Measurements from ENCODE around the gene NYAP2.

The NYAP2 gene

DNA sequence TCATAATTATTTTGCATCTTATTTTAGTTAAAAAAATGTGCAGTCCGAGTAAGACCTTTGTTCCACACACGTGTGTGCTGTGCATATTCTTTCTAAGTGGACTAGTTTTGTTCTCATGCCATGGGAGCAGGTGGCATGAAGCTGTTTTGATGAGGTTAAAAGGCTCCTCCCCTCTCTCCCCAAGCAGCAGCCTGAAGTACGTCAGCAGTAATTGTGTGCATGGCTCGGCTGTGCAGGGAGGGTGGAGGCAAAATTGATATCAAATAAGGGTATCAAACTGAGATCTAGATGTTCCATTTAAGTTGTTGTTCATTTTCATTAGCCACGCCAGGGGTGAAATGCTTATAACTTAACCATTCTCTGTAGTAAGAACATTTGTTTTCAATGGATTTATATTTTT, at the start of gene NYAP2:
Gene NYAP2 (plus strand): TSS at position 207 of the 400 bp plus-strand sequence. CDS start 9,171 bp downstream, outside the sequence.
- no peak for DNase-seq (ENCODE audit: low read depth)

DNA sequence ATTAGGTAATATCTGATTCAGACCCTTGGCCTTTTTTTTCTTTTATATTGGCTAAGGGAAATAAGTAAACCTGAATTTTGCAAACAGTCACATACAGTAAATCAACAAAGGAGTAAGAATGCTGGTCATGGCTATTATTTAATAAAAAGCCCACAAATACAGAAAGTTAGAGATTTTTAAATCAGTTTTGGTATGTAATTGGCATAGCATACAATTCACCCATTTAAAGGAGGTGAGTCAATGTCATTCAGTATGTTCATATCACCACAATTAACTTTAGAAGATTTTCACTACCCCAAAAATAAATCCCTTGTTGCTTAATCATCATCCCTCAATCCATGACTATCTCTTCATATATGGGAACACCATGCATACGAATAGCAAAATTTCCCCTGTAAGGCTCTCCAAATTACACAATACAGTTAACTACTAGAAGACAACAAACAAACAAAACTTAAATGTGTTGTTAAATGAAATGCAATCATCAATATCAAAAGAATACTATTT, 45.9 kb upstream of the NYAP2 start:
- DNase-seq (ENCODE audit: low read depth) = no peak

DNA sequence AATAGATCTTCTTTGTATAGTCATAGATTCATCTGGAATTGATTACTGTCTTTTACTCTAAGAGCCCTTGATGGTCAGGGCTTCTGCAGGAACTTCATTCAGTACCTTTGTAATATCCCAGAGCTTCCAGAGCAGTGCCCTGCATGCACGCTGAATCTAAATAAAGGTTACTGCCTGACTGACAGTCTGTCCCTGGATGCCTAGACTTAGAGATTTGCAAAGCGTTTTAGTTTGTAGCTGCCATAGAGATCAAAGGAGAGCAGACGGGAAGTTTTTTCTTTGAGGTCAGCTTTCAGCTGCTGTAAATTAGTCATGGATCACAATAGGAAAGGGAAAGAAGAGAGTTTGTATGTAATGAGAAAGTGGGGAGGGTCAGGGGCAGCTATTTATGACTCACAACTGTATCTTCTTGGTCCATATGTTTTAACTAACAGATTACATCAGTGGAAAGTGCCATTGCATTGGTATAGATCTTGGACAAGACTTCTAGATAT, 45.2 kb upstream of the NYAP2 start:
- DNase-seq (ENCODE audit: low read depth) = peak; percentile 82

DNA sequence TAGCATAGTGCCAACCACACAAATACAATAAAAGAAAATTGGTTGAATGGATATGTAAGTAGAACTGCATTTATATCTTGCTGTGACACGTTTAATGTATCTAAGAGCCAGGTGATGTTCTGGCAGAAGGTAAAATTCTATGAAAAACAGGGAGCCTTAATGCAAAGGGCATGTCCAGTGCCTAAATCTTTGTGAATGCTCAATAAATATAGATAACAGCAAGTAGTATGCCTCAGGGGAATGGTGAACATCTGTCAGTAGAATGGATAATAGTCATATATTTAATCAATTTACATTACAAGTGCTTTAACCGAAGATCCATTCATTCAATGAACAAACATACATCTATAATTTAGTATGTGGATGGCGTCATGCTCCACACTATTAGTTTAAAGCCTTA, 43.7 kb upstream of the NYAP2 start:
- no peak for DNase-seq (ENCODE audit: low read depth)

DNA sequence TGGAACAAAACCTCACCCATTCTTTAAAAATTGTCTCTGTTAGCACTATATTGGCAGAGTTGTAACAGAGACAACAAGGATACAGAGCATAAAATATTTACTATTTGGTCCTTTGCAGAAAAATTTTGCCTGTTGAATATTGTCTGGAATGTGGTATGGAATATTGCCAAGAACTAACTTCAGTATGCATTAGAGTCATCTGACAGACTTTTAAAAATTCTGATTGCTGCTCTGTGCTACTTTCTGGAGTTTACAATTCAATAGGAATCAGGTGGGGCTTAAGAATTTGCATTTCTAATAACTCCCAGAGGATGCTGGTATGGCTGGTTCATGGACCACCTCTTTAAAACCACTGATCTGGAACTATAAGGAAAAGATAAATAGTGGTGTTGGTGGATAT, 32.8 kb upstream of the NYAP2 start:
- DNase-seq (ENCODE audit: low read depth) = no peak

DNA sequence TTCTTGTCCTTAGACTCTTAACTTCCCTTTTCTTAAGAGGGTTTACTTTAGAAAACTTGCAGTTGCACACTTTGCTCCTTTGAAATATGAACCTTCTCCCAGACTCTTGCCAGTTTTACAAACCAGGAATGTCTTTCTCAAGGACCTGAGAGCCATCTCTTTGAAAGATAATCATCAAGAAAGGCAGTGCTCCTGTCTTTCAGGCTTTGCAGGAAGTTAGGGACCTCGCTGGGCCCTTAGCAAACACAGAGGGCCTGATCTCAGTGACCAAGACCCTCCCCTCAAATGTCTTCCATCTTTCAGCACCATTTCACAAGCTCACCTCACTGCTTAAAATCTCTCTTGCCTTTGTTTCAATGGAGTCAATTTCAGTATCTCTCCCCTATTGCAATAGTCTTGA, 32.0 kb upstream of the NYAP2 start:
- DNase-seq (ENCODE audit: low read depth) = no peak

DNA sequence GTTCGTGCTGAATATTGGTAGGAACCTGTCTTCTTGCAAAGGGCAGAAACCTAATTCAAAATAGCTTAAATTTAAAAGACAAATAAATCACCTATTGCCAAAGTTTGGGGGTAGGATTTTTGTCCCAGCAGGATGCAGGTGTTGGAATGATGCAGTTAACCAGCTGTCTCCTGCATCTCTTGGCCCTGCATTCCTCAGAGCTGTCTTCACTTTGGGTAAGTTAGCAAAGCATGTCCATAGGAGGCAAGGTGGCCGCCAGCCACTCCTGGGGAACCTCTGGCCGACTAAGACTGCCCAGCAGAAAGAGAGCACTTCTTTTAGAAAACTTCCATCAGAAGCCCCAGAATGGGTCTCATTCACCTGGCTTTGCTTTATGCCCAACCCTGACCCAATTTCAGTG, 20.5 kb upstream of the NYAP2 start:
- no peak for DNase-seq (ENCODE audit: low read depth)

DNA sequence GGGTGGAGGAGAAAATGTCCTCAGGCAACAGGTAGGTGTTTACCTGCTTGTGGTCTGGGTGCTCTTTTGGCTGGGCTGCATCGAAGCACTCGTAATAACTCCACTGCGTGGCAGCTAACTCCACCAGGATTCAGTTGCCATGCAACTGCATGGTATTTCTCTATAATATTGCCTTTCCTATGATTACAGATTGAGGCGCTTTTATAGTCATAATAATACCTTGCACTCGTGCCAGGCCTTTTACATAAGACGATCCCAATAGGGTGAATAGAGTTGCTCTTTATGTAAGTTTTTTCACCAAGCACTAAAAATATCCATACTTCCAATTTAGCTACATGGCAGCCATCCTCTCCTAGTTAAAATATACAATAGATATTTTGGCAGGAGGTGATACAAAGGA, 19.7 kb upstream of the NYAP2 start:
- DNase-seq (ENCODE audit: low read depth) = no peak

DNA sequence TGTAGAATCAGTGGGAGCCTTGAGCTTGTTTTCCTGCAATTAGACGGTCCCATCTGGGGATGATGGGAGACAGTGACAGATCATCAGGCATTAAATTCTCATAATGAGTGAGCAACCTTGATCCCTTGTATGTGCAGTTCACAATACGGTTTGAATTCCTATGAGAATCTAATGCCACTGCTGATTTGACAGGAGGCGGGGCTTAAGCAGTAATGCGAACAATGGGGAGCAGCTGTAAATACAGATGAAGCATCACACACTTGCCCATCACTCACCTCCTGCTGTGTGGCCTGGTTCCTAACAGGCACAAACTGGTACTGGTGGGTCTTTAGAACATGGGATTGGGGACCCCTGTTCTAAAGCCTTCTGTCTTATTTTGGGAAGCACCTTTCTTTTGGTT, 17.9 kb upstream of the NYAP2 start:
- DNase-seq (ENCODE audit: low read depth) = no peak

DNA sequence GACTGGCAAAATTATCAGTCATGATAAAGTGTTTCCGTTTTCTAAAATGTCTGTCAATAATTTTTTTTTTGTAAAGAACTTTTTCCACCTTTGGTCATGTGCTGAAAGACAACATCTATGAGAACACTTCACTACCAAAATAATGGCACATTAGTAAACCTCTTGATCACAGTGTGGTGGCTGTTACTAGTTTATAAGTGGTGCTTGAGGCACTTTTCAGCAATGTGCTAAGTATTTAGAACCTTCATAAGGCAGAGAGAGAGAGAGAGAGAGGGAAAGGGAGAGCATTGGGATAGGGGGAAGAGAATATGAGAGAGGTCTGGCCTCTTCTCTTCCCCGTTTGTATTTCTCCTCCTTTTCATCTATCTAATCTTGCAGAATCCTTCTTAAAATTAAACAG, 1.1 kb upstream of the NYAP2 start:
- no peak for DNase-seq (ENCODE audit: low read depth)

DNA sequence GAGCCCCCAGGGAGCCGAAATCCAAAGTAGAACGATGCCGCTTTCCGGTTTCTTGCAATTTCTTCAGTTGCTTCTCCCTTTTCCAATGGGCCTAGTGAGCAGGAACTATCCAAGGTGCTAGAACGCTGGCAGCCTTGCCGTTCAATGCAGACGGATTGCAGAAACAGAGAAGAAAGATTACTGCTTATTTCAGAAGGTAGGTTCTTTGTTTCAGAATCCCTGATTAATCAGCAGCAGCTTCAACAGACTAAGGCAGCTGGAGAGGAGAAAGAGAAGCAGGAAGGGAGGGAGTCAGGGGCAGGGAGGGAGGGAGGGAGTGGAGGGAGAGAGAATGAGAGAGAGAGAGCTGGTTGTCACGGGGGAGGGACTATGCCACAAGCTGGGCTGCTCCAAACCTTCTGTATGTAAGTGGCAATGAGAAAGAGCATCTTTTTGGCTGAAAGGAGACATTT, 576 bp downstream of the NYAP2 start:
- DNase-seq (ENCODE audit: low read depth) = peak; percentile 18

DNA sequence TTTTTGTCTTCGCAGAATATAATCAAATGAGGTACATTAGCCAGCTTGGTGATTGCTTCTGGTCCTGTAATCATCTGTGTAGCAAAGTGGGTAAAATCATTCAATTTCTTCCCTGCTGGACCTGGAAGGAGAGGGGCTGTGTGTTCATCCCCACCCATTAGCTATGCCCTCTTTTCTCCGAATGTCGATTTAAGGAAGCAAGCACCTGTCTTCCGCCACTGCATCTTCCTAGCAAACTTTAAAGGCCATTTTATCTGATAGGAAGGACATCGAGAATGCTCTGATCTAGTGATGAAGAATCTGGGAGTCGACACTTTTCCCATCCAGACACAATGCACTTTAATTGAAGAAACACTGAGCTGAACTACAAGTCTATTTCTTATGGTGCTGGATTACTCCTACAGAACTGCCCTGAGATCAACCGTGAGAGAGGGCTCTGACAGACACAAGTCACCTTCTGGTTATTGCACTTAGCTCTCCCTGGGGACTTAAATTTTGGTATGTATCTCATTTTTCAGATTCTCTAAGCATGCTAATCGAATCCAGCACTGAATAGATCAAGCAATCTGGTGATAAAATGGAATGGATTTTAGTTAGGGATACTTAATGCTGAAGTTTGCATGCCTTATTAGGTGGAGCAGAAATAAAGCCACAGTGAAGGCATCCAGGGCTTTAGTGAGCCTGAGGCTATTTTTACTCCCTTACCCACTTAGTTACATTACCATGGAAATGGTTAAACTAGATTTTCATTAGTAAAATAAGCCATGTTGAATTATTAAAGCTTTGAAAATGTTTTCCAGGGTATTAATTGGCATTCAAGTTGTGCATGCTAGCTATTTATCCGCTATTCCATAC, 1.3 kb downstream of the NYAP2 start:
- no peak for DNase-seq (ENCODE audit: low read depth)

DNA sequence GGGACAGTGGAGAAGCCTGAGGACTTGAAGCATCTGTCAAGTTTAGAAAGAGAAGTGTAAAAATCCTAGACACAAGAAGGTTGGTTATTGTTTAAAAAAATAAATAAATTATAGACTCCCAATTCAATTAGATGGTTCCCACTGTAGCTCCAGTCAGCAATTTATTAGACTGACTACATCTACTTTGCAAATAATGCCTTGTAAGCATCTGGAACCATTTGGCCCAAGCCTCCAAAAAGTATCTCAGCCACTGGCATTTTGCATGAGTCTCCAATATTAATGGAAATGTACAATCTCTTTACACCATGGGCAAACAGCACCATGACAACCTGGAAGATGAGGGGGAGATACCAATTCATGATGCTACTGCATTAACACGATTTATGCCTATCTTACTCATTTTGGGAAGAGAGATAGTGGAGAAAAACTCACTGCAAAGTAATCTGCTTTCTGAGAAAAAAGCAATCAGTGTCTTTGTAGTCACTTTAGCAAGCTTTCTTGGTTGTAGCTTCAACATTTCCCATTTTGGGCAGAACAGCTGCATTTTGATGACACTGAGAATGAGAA, 2.8 kb downstream of the NYAP2 start:
- DNase-seq (ENCODE audit: low read depth) = no peak

DNA sequence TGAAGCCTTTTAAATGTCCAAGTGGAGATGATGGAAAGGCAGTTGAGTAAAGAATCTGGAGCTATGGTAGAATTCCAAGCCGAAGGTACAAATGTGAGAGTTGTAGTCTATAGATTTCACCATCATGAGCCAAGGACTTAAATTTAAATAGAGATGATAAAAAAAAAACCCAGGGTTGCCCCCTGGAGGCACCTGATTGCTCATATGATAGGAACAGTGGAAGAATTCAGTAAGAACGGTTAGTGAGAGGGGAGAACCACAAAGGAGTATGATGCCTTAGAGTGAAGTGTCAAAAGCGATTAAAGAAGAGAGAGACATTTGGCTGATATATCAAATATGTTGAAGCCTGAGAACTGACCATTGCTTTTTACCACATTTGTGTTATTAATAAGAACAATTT, 11.9 kb downstream of the NYAP2 start:
- DNase-seq (ENCODE audit: low read depth) = no peak

DNA sequence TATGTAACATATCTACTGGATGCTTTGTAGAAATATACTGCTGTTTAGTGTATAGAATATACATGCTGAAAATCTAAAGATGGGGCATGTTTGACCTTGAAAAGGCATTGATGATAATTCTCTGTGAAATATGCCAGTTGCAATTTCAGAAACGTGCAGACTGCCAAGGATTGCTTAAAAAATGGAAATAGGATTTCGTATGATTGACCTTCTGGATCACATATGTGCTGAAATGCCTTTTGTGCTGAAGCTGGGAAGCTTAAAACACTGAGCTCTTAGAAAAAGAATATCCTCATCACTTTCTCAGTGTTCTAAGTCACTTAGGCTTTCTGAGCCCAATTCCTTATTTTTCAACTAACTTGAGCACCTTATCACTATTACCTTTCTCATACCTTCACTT, 14.3 kb downstream of the NYAP2 start:
- no peak for DNase-seq (ENCODE audit: low read depth)

DNA sequence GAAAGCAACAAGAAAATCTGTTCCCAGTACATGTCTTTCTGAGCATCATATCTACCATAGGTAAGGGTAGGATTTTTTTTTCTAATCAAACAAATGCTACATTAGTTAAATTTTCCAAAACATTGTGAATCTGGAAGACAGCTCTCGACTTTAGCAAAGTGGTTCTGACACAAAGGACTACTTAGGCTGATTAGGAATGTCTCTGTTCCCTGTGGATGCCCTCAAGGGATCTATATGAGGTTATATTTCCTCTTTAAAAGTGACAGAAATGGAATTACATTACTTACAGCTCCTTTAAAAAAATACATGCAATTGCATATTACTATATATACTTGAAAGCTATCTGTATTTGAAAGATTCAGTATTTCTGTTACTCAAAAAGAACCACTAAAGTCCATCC, 15.4 kb downstream of the NYAP2 start:
- DNase-seq (ENCODE audit: low read depth) = no peak

DNA sequence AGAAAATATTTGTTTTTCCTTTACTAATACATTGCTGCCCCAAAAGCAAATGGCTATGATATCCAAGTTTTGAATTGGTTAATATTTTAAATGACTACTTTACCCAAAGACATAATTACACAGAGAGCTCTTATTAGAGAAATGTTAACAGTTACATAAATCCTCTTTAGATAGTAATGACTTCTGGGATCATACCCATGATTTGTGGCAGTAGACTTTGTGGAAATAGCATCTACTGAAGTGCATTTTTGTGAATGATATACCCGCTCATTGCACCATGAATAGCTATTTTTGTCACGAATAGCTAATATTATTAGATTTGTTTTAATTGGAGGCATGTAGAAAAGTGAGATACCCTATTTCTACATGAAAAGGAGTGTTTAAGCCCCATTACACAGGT, 15.8 kb downstream of the NYAP2 start:
- no peak for DNase-seq (ENCODE audit: low read depth)

DNA sequence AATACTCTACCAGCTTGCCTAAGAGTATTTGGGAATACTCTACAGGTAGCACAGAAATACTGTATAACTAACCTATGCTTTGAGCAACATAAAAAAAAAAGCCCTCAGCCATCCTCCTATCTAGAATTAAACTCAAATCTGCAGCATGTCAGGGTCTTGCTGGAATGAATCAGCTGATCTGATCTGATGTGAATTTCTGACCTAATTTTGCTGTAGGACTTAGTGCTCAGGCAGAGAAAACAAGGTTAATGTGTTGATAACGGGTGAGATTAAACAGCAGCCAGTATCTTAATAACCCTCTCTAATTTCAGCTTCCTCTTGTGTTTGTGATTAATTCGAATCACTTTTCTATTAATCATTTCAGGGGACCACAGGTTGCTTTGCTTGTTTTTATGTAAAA, 16.3 kb downstream of the NYAP2 start:
- no peak for DNase-seq (ENCODE audit: low read depth)

DNA sequence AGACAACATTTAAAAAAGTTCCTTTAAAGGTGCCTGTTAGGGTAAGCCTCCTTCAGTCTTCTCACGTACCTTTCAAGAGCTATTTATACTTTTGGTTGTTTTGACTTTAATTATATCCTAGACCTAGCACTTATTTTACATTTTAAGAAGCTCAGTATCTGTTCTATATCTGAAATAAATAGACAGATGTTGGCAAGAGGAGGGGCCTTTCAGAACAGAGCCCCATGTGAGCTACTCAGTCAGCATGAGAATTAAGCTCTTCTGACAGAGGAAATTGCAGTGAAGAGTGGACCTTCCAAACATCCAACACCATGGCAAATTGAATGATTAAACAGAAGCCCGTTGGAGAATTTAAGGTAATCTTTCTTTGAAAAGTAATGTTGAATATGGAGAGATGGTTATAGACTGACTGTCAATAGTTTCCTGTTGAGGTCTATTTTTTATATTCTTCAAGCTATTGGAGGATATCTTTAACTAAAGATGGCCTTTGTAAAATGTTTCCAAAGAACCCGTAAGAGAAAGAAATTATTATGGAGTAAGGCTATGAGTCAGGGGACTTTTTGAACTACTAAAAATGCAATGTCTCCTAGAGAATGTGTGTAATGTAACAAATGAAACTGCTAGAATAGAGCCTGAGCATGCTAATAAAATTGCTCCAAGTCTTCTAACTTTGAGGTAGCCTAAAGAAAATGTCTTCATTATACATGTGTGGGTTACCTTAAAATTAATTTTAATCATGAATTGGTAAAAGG, 17.3 kb downstream of the NYAP2 start:
- DNase-seq (ENCODE audit: low read depth) = no peak

DNA sequence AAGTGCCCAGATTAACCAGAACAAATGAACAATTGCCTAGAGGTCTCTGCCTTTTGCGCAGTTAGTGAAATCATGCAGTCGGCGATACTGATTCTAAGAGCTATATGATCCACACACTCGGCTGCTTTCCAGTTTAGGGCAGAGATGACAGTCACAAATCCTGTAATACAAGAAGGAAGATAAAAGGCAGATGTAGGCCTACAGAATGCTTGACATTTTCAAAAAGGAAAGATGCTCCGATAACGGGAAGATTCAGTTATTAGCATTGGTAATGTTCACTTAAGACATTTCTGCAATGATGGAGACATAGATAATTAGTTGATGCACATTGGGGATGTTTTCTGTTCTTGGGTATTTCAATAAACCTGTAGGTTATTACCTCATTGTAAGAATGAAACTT, 19.5 kb downstream of the NYAP2 start:
- DNase-seq (ENCODE audit: low read depth) = no peak

DNA sequence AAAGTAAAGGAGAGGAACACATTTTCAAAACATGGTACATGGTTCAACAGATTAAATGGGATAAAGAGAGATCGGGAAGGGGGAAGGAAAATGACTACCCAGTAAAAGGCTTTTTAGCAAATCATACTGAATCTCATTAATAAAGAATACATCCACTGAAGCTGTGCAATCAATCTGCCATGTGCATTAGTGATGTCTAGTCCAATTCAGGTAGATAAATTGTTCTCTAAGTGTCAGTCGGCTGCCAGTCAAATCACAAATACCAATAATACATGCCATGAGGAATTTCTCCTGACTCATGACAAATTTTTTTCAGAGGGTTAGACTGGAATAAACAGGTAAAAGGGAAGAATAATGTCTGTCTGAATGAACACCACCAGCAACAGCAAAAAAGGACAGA, 22.6 kb downstream of the NYAP2 start:
- DNase-seq (ENCODE audit: low read depth) = no peak

DNA sequence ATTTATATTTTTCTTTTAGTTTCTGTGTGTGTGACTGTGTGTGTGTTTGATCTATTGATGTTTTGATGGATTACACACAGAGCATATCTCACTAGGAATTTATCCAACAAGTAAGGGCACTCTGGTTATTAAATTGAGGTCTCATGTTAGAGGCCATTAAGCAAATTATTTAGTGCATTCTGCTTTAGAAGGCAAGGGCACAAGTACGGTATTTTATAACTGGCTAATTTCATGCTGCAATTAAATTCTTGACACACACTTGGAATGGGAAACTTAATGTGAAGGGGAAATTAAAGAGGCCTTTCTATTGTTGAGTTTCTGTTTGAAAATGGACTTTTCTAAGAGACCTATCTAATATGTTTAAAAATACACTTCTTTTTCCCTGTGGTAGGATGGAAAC, 25.8 kb downstream of the NYAP2 start:
- DNase-seq (ENCODE audit: low read depth) = no peak

DNA sequence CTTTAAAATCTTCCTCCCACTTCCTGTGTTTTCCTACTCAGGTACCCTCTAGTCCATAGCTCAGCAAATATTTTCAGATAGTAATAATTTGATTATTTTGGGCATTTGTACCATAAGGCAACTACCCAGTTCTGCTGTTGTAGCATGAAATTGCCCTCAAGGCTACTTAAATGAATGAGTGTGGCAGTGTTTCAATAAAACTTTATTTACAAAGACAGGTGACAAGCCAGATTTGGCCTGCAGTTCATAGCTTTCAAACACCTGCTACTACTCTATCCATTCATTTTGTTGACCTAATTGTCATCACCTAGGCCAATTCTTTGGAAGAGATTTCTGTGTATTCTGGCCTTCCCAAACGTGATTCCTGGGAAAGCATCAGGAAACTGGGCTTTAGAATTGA, 28.9 kb downstream of the NYAP2 start:
- DNase-seq (ENCODE audit: low read depth) = no peak
